OCI-LY7 (cell line): ENCODE data around the gene GAS2L2.

Source experiments
- CTCF ChIP-seq: fragments of 200-600 bp; sonication (generic); conservative IDR thresholded peaks from 2 replicates; pipeline ENCODE4 v1.5.1; 2014; ENCODE audit warnings: mild to moderate bottlenecking, antibody characterized with exemption, low read length, moderate library complexity, mixed read lengths
- EZH2phosphoT487 ChIP-seq: fragments of 200-600 bp; sonication (generic); IDR thresholded peaks from 2 replicates; pipeline ENCODE4 v1.6.1; 2018; ENCODE audit warnings: low read depth, borderline replicate concordance, mild to moderate bottlenecking, mixed run types, antibody characterized with exemption, low read length, moderate library complexity, mixed read lengths

- no peak for TF ChIP-seq EZH2phosphoT487
- TF ChIP-seq CTCF = no peak
Observed at GRCh38 chr17:35715416-35715815, 37.6 kb downstream of the GAS2L2 start.
